GM19035 (cell line): ENCODE data around the gene PRKCH.

ENCODE experiments used
- ATAC-seq: cut with Tn5 transposase; IDR thresholded peaks from one replicate; pipeline ENCODE4 v1.9.1; 2021; ENCODE audit not compliant: unreplicated experiment

The PRKCH gene

DNA sequence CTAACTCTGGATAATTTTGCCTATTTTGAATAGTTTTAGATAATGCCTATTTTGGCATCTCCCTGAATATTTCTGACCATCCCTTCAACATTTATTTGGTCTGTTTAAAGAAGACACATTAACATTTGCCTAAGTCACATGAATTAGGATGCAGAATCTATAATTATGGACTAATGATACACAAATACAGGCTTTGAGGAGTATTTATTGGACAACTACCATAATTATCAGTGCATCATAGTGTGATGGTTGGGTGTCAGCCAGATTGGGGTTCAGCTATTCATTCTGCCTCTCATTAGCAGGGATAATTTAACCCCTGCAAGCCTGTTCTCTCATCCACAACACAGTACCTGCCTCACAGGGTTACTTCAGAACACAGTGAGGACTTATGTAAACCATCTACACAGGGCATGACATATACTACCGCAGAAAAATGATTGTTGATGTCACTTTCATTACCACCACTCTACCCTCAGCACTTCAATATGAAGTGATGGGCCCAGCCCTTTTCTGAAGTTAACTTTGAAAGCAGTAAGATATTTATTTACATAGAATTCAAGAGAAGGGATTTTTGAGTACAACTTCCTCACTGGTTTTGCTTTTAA is 14.4 kb downstream of the PRKCH start:
- ATAC-seq, result no peak

GRCh38 chr14:61337893-61338292 is 16.5 kb downstream of the PRKCH start:
- ATAC-seq, result no peak

DNA sequence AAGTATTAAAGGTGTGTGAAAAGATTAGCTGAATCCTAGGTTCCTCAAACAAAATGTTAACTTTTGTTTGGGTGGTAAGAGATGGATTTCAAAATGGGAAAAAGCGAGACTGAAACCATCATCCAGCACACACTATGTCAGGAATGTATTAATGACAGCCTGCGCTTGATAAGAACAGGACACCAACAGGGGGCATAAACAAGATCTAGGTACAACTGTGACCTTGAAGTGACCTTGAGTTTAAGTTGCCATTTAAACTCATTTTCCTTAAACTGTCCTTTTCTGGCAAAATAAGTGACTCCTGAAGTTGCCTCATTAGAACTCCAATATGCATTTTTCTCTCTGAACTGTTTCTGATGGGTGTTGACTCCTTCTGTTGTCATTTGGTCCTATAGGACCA is 17.1 kb downstream of the PRKCH start:
- ATAC-seq, result no peak

- no peak for ATAC-seq
These were observed 20.2 kb downstream of the PRKCH start for GRCh38 chr14:61341275-61342206.

DNA sequence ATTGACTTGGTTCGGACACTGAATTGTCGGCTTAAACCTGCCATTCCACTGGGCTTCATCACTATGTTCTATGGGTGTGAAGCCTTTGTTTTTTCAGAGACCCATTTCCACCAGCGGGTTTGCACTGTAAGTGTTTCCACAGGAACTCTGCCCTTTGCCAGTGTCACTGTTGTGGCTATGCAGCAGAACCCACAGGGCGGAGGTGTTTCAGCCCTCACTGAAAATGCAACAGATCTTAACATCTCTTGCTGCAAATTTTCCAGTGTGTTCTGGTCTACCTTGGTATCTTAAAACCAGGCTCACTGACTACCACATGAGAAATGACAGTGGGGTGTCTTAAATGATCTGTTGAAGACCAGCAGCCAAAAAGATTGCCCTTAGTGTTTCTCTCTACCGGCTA is 21.1 kb downstream of the PRKCH start:
- ATAC-seq, result no peak

DNA sequence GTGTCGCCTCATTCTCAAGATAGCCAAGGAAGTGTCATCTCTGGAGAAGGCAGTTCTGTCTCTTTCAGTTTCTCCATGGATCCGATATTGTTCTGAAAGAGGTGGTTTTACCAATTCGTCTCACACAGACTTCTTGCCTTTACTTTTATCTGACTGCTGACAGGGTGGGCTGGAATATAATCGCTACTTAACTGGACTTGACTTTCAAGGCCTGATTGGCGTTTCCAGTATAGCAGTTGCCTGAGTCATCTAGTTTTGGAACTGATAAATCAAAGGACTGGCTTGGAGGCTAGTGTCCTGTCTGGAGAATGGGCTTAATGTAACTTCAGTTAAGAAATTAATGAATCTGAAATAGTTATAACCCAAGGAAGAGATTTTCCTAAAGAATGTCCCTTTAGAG is 21.6 kb downstream of the PRKCH start:
- no peak for ATAC-seq

GRCh38 chr14:61343471-61343870 is 22.1 kb downstream of the PRKCH start:
- no peak for ATAC-seq

- ATAC-seq, result no peak
These were observed 22.6 kb downstream of the PRKCH start for GRCh38 chr14:61343991-61344405.

- ATAC-seq, result no peak
These were observed 23.2 kb downstream of the PRKCH start for GRCh38 chr14:61344437-61345150.

DNA sequence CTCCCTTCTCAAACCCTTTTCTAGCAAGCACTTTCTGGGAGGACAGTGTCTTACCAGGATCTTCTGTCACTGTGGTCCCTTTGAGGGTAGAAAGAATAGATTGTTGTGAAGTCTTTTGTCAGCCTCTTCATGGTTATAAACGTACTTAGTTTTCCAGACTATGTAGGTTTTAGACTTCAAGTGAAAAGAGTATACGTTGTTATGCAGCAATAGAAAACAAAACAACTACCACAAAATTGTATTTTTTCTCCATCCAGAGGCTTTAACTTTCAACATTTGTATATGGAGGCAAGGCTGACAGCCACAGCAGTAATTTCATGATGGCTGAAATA is 23.7 kb downstream of the PRKCH start:
- ATAC-seq, result no peak

- no peak for ATAC-seq
These were observed 24.8 kb downstream of the PRKCH start for GRCh38 chr14:61346221-61346620.

GRCh38 chr14:61346793-61347192 is 25.4 kb downstream of the PRKCH start:
- no peak for ATAC-seq

GRCh38 chr14:61347826-61348443 is 26.6 kb downstream of the PRKCH start:
- ATAC-seq, result no peak

DNA sequence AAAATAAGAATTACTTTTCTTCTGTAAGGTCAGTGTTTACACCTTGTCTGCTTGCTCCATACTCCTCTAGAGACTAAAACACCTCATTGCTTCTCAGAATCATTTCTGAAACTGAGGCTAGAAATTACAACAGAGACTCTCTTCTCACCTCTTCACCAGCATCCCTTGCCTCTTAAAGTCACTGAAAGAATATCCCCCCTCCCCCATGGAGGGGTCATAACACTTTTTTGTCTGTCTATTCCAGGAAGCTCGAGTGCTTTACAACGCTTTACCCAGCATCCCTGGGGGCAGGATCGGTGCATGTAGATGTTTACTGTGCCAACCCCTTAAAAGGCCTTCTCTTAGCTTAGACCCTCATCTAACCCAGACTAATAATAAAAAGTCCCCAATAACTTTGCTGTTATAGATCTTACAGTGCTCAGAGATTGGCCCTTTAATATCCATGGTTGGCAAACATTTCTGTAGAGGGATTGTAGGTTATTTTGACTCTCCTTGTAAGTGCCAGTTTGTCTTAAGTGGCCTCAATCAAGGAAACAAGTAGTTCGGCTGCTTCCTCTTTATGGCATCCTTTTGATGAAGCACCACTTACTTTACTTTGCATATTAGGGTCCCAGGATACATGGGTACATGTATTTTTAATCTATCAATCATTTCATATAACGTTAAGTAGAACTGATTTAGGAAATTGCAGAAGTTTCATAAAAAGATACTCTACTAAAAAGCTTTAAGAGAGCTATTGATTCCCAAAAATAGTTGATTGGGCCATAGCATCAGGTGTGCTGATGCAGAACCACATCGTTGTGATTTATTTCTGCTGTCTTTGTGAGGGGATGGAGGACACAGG is 29.3 kb downstream of the PRKCH start:
- no peak for ATAC-seq

DNA sequence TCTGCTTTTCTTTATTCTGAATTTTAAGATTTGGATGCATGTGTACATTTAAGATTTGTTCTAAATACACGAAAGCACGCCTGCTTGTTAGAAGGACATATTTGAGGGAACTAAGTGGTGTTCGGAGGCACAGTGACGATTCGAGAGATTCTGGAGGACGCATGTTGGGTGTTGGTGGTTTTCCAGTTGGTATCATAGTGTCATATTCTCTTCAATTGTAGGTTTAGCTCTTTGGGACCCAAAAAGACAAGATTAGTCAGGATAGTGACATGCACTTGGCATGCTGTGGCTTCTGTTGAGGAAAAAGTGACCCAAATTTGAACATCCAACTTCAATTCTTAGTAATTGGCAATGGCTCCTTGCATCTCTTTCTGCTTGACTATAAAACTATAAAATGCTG is 30.1 kb downstream of the PRKCH start:
- ATAC-seq, result no peak

- ATAC-seq, result no peak
These were observed 34.5 kb downstream of the PRKCH start for GRCh38 chr14:61355892-61356325.

GRCh38 chr14:61357123-61357522 is 35.7 kb downstream of the PRKCH start:
- ATAC-seq, result no peak

DNA sequence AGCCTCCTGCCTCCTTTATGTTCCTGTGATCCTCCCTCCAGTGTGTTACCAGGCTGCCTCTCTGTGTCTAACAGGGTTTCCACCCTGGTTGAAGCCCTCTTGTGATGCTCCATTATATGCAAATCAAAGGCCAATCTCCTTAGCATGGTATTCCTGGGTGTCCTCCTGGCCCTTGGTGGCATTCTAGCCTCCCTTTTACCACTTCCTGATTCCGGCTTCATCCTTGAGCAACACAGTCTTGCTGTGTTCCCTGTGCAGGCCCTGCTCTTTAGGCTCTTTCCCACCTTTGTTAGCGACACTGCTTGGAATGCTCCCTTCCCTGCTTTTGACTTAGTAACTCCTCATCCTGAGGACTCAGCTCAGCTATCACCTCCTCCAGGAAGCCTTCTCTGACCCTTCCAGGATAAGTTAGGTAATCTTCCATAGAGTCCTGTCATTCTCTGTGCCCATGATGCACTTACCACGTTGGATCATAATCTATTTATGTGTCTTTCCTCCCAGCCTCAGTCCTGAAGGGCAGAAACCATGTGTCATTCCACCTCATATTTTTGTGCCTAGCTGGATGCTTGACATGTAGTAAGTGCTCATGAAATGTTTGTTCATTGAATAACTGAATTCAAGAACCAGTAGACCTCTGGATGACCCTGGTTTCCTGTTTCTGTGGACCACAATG is 37.3 kb downstream of the PRKCH start:
- ATAC-seq, result no peak

DNA sequence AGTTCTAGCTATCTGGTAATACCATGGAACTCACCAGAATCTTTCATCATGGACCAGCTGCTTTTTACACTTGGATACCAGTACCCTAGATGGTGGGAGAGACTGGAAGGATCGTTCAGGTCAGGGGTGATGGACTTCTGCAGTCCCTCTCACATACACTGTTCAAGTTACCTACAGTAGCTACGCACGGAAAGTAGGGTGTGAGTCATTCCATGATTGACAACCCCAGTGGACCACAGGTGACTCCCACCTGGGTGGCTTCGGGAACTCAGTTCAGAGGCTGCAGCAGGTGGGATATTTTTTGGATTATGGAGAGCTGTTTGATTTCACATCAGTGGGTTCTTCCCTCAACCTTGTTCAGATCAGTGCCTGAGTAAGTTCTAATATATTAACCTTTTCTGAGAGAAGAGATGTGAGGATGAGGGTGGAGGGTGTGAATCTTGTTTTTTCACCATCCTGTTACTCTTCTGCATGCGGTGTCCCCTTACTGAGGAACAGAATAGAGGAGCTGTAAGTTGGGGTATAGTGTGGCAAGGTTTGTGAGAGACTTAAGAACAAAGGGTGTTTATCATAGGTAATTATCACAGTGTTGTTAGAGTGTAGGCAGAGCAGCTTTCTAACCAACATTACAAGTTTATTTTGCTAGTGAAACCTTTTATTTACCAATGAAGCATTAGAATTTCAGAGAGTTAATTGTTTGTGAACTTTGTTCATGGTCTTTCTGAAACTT is 39.6 kb downstream of the PRKCH start:
- no peak for ATAC-seq
